ENCODE measurements around the gene TNFAIP8L1. TPM values are rescaled to one million over a fixed set of nuclear protein-coding genes. Genes with fewer than 3 reads are reported as not detected.
A peak's percentile ranks its signal among the peaks of the same experiment; 100 is the strongest.

Gene TNFAIP8L1
- total RNA-seq, 2 experiments from 2014 or later, result 18.4 to 18.6 TPM

GRCh38 chr19:4694211-4694987 lies 55.1 kb downstream of the TNFAIP8L1 start:
- Mint-ChIP-seq H3K27me3 (no peaks in the 10 kb centered on the region), H3K36me3 (ENCODE audit: low read depth) (peaks cover 49% of the 10 kb centered on the region), H3K27ac (peak overlapping the region; percentile 2), H3K4me3 (no peak overlapping the region), H3K9me3 (no peaks in the 10 kb centered on the region), H3K4me1 (no peaks in the 10 kb centered on the region)
- no peak for DNase-seq
- POLR2A ChIA-PET, result interaction anchor here (0.6 kb wide), 1 partner anchor 26 kb away, joined by 4 read pairs; no protein-coding TSS in a partner anchor
- CTCF ChIA-PET, result no interaction called here

DNA sequence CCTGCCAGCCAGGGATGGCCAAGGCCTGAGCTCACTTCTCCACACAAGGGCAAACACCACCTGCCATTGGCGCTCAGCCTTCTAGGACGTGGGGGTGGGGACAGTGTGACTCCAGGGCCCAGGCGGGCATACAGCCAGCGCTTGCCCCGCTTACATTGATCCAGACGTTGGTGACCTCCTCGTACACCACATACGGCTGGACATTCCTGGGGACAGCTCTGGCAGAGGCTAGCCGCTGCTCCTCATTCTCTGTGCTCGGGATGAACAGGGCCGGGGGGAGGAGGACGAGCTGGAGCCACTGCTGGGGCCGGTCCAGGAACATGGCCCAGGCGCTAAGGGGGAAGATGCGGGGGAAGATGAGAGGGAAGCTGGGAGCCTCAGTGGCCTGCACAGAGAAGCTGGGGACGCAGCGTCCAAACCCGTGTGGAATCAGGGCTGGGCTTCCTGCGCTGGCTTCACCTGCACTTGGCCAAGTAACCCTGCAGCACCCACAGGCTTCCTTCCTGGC lies 56.0 kb downstream of the TNFAIP8L1 start:
- ChIA-PET POLR2A (no interaction called here), CTCF (interaction anchor here (0.6 kb wide), 1 partner anchor 1822 kb away, joined by 3 read pairs; no protein-coding TSS in a partner anchor)
- H3K36me3 Mint-ChIP-seq (ENCODE audit: low read depth), result peaks cover 52% of the 10 kb centered on the region
- no peaks in the 10 kb centered on the region for H3K27me3 Mint-ChIP-seq
- no peaks in the 10 kb centered on the region for H3K4me1 Mint-ChIP-seq
- H3K9me3 Mint-ChIP-seq, result no peaks in the 10 kb centered on the region
- H3K4me3 Mint-ChIP-seq, result no peak overlapping the region
- no peak for DNase-seq
- no peak overlapping the region for H3K27ac Mint-ChIP-seq

- ChIA-PET CTCF (no interaction called here), POLR2A (interaction anchor here (1.0 kb wide), 1 partner anchor 8 kb away, joined by 3 read pairs; no protein-coding TSS in a partner anchor)
- H3K27me3 Mint-ChIP-seq, result no peaks in the 10 kb centered on the region
- DNase-seq, result no peak
- no peak overlapping the region for H3K27ac Mint-ChIP-seq
- H3K4me1 Mint-ChIP-seq, result no peaks in the 10 kb centered on the region
- no peaks in the 10 kb centered on the region for H3K9me3 Mint-ChIP-seq
- no peak overlapping the region for H3K4me3 Mint-ChIP-seq
- peaks cover 59% of the 10 kb centered on the region for H3K36me3 Mint-ChIP-seq (ENCODE audit: low read depth)
These were observed 58.0 kb downstream of the TNFAIP8L1 start for GRCh38 chr19:4697304-4697703.

DNA sequence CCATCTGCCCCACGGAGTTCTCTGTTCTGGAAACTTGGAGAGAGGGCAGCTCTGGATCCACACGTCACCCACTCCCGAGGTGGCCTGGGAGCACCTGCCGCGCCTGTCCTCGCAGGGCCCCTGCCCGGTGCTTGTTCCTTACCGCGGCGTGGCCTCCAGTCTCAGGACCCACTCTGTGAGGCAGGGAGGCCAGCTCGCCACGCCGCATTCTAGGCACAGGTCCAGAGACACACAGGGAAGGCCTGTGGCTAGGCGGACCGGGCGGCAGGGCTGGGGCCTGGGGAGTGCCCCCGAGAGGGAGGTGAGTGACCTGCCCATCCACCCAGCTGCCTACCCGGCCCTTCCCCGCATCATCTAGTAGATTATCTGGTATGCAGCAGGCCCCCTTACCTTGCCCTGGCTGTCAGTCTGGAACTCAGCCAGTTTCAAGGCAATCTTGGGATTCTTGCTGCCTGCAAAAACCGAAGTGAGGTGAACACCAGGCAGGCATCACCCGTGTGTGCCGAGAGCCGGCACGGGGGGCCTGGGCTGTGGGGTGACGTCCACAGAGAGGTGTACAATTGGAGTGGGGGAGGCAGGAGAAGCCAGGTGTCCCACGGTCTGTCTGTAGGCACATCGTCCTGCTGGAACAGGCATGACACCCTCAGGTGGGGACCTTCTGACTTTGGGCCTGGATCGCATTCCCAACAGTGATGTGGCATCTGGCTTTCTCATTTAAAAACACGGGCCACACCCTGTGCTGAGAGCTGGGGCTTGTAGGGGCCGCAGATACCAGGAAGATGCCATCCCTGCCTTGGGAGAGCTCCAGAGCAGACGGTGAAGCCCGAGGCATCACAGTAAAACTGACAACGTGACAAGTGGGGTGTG lies 60.7 kb downstream of the TNFAIP8L1 start:
- peaks cover 52% of the 10 kb centered on the region for H3K36me3 Mint-ChIP-seq (ENCODE audit: low read depth)
- POLR2A ChIA-PET, result interaction anchor here (1.4 kb wide), 1 partner anchor 41 kb away, joined by 4 read pairs; no protein-coding TSS in a partner anchor

DNA sequence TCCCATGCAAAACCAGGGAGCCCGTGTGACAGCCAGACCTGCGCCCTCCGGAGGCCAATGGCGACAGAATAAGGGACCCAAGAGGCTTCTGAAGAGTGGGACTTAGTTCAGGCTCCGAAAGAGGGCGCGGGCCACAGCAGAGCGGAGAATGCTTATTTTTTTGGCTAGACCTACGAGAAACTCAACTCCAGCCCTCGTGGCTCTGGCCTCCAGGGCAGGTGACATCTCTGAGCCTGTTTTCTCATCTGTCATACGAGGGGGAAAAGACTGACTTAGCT lies 61.3 kb downstream of the TNFAIP8L1 start:
- peaks cover 56% of the 10 kb centered on the region for H3K36me3 Mint-ChIP-seq (ENCODE audit: low read depth)
- POLR2A ChIA-PET, result interaction anchor here (1.4 kb wide), 1 partner anchor 42 kb away, joined by 4 read pairs; no protein-coding TSS in a partner anchor
- H3K27ac Mint-ChIP-seq, result no peak overlapping the region
- no peaks in the 10 kb centered on the region for H3K27me3 Mint-ChIP-seq
- H3K4me3 Mint-ChIP-seq, result no peak overlapping the region
- CTCF ChIA-PET, result no interaction called here
- no peaks in the 10 kb centered on the region for H3K4me1 Mint-ChIP-seq
- no peaks in the 10 kb centered on the region for H3K9me3 Mint-ChIP-seq
- DNase-seq, result no peak

More for the DNA sequence above, 60.7 kb downstream of the TNFAIP8L1 start:
- CTCF ChIA-PET, result no interaction called here
- no peaks in the 10 kb centered on the region for H3K9me3 Mint-ChIP-seq
- no peak for DNase-seq
- H3K4me3 Mint-ChIP-seq, result no peak overlapping the region
- H3K27me3 Mint-ChIP-seq, result no peaks in the 10 kb centered on the region
- no peak overlapping the region for H3K27ac Mint-ChIP-seq
- H3K4me1 Mint-ChIP-seq, result no peaks in the 10 kb centered on the region

DNA sequence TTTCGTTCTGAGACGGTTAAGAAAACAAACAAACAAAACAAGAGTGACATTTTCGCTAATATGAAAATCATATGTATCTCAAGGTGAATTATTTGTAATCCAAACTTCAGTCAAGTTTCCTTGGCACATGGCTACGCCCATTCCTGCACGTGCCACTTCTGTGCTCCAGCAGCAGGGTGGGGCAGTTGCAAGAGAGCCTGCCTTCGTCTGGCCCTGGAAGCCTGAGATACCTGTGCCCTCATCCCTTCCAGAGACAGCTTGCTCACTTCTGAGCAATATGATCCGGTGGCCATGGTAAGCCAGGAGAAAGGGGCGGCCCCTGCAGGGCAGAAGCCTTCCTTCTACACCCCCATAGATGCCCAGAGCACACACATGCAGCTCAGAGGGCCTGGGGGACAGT lies 62.2 kb downstream of the TNFAIP8L1 start:
- no peak for DNase-seq
- H3K4me3 Mint-ChIP-seq, result no peak overlapping the region
- H3K36me3 Mint-ChIP-seq (ENCODE audit: low read depth), result peaks cover 53% of the 10 kb centered on the region
- H3K9me3 Mint-ChIP-seq, result no peaks in the 10 kb centered on the region
- H3K27ac Mint-ChIP-seq, result no peak overlapping the region
- ChIA-PET POLR2A (no interaction called here), CTCF (no interaction called here)
- no peaks in the 10 kb centered on the region for H3K4me1 Mint-ChIP-seq
- no peaks in the 10 kb centered on the region for H3K27me3 Mint-ChIP-seq

DNA sequence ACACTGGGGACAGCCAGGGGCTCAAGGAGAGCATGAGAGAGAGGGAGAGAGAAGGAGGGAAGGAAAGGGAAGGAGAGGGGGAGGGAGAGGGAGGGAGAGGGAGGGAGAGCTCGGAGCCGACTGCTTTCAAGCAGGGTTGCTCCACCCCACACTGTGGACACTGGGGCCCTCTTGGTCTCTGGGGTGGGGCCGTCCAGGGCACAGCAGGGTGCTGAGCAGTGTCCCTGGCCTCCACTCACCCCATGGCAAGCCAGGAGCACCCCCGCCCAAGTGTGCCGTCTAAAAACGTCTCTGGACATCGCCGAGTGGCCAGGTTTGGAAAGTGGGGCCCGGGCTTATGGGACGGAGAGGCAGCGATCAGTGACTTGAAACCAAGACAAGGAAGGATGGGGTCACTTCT lies 63.4 kb downstream of the TNFAIP8L1 start:
- H3K27ac Mint-ChIP-seq, result no peak overlapping the region
- POLR2A ChIA-PET, result no interaction called here

DNA sequence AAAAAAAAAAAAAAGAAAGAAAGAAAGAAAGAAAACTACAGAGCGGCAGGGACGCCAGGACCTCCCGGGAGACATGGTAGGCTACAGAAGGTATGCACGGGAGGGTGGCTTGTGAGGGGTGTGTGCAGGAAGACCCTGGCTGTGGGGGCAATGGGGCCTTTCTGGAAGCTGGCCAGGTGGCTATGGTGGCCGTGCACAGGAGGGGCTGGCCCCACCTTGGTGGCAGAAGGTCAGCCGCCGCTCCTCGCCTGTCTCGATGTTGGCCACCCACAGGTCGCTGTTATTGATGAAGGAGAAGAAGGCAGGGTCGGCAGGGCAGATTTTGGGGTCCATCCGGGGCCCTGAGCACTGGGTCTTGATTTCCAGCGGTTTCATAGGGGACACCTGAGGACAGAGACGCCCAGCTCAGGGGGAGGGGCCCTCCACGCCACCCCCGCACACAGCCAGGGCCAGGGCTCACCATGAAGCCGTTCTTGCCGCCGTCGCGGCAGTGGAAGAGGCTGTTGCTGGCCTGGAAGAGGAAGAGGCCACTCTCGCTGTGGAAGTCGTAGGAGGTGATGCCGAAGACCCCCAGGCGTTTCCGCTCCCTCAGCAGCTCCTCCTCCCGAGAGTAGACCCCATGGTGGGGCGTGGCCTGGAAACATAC lies 64.5 kb downstream of the TNFAIP8L1 start:
- Mint-ChIP-seq H3K27ac (no peak overlapping the region), H3K9me3 (no peaks in the 10 kb centered on the region)
- CTCF ChIA-PET, result interaction anchor here (0.7 kb wide), 1 partner anchor 360 kb away, joined by 3 read pairs; the partner anchor contains the start of gene MPND

More for the DNA sequence above, 63.4 kb downstream of the TNFAIP8L1 start:
- H3K4me1 Mint-ChIP-seq, result no peaks in the 10 kb centered on the region
- H3K4me3 Mint-ChIP-seq, result no peak overlapping the region
- H3K9me3 Mint-ChIP-seq, result no peaks in the 10 kb centered on the region
- no peaks in the 10 kb centered on the region for H3K27me3 Mint-ChIP-seq
- CTCF ChIA-PET, result interaction anchor here (0.7 kb wide), 1 partner anchor 359 kb away, joined by 3 read pairs; the partner anchor contains the start of gene MPND
- no peak for DNase-seq
- peaks cover 50% of the 10 kb centered on the region for H3K36me3 Mint-ChIP-seq (ENCODE audit: low read depth)

GRCh38 chr19:4704317-4704673 lies 65.0 kb downstream of the TNFAIP8L1 start:
- ChIA-PET POLR2A (no interaction called here), CTCF (no interaction called here)
- no peak for DNase-seq

More for the DNA sequence above, 64.5 kb downstream of the TNFAIP8L1 start:
- no peak for DNase-seq
- Mint-ChIP-seq H3K4me1 (peaks cover 6% of the 10 kb centered on the region), H3K4me3 (no peak overlapping the region), H3K27me3 (no peaks in the 10 kb centered on the region), H3K36me3 (ENCODE audit: low read depth) (peaks cover 48% of the 10 kb centered on the region)
- POLR2A ChIA-PET, result no interaction called here

More at GRCh38 chr19:4704317-4704673, 65.0 kb downstream of the TNFAIP8L1 start:
- Mint-ChIP-seq H3K27ac (no peak overlapping the region), H3K27me3 (no peaks in the 10 kb centered on the region), H3K4me3 (no peak overlapping the region), H3K36me3 (ENCODE audit: low read depth) (peaks cover 48% of the 10 kb centered on the region), H3K9me3 (no peaks in the 10 kb centered on the region), H3K4me1 (peaks cover 9% of the 10 kb centered on the region)

Other genes starting within 250 kb of the TNFAIP8L1 start
- gene SH3GL1, start 239.0 kb upstream of the TNFAIP8L1 start, total RNA-seq, result 10 to 100 TPM; 62.1 to 64.0 TPM
- gene CHAF1A, start 236.9 kb upstream of the TNFAIP8L1 start, total RNA-seq, result 10 to 100 TPM; 71.7 to 82.5 TPM
- gene UBXN6, start 181.7 kb upstream of the TNFAIP8L1 start, total RNA-seq, result 10 to 100 TPM; 49.6 to 50.1 TPM
- 10 to 100 TPM; 47.1 to 50.6 TPM for gene HDGFL2, start 167.2 kb upstream of the TNFAIP8L1 start, total RNA-seq
- gene PLIN4, start 121.0 kb upstream of the TNFAIP8L1 start, total RNA-seq, result not detected
- not detected for gene PLIN5, start 104.3 kb upstream of the TNFAIP8L1 start, total RNA-seq
- gene LRG1, start 99.5 kb upstream of the TNFAIP8L1 start, total RNA-seq, result under 1 TPM; 0.15 to 0.18 TPM
- gene SEMA6B, start 79.8 kb upstream of the TNFAIP8L1 start, total RNA-seq, result not detected
- gene MYDGF, start 30.8 kb downstream of the TNFAIP8L1 start, total RNA-seq, result 10 to 100 TPM; 67.1 to 68.7 TPM
- gene DPP9, start 84.3 kb downstream of the TNFAIP8L1 start, total RNA-seq, result 10 to 100 TPM; 67.6 to 78.3 TPM
- 10 to 100 TPM; 10.2 to 10.3 TPM for gene FEM1A, start 152.2 kb downstream of the TNFAIP8L1 start, total RNA-seq
- 10 to 100 TPM; 25.9 to 26.0 TPM for gene TICAM1, start 192.2 kb downstream of the TNFAIP8L1 start, total RNA-seq
- gene PLIN3, start 228.2 kb downstream of the TNFAIP8L1 start, total RNA-seq, result 10 to 100 TPM; 36.3 to 40.5 TPM

All from activated CD4-positive, alpha-beta memory T cell treated with anti-CD3 and anti-CD28 coated beads, Interleukin-2, amount 10 ng/mL, durations not matched to agents 7 days and 5 days (primary cell).